Measurements from ENCODE around the gene BTBD17.

Gene BTBD17

DNA sequence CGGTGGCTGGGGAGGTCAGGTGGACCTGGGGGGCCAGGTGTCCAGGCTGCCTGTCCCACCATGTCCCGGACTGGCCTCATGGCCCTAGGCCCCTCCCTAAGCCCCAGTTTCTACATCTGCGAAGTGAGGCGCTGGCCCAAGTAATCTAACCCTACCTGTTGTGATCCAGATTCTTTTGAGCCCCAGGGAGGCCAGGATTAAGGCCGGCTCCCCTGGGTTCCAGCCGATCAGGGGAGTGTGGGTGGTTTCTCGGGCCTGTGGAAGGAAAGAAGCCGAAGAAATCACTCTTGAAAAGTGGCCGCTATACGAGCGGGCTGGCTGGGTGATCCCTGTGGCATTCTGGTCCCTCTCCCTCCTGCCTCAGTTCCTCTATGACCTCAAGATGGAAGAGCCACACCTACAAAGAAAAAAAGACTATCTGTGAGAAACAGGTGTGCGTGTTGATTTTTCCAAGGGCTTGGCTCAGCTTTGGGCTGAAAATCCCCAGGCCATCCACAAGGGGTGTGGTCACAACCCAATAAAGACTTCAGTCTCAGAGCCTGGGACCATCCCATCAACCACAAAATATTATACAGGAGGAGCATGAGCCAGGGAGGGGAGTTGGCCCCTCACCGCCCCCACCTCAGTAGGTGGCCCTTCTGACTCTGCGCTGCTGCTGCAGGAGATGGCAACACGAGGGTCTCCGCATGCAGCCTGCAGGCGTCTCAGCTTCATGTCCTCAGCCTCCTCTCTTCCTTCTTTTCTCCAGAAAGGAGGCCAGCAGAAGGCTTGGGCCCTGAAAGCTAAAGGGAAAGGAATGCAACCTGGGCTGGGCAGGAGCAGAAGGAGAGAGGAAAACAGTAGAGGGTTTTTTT is 25.9 kb upstream of the BTBD17 start:
- no peak for DNase-seq (ENCODE audit: low read depth in 2 of 2, low spot score in 1 of 2)

DNA sequence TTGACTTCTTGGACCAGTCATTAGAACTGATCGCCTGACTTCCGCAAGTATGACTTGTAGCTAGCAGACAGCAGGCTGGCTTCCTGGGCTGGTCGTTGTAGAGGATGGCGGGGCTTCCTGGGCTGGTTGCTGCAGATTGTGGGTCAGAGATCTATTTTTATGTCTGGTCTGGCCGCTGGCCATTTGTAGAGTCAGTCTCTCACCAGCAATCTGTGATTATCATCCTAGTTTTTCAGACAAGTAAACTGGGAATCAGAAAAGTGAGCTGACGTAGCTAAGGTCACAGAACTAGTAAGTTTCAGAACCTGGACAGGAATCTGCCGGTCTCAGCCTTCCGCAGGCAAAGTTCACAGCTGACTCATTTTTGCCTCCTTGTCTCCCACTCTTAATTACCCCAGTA is 24.7 kb upstream of the BTBD17 start:
- no peak for DNase-seq (ENCODE audit: low read depth in 2 of 2, low spot score in 1 of 2)

DNA sequence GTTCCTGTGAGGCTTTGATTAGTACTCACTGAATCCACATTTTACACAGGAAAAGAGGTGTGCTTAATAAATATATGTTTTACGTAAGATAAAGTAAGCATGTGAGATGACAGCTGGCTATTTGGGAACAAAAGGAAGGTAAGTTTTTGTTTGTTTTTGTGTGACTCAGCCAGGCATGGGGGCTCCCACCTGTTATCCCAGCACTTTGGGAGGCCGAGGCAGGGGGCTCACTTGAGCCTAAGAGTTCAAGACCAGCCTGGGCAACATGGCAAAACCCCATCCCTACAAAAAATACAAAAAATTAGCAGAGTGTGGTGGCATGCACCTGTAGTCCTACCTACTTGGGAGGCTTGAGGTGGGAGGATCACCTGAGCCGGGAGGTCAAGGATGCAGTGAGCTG is 23.5 kb upstream of the BTBD17 start:
- DNase-seq (ENCODE audit: low read depth in 2 of 2, low spot score in 1 of 2), result no peak

DNA sequence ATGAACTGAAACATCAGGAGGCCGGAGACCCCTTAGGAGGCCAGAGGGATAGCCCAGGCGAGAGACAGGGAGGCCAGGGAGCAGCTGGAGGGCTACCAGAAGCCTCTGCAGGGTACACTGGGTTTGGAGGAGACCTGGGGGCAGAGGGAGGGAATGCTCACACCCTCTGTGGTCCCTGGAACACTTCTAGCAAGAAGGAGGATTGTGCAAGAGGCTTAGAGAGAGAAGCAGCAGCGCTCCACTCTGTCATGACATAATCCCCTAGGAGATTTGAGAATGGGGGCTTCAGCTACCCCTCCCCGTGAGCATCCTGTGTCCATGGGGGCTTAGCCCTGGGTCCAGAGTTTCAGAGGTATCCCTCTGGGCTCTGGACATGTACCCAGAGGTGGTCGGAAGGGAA is 21.5 kb upstream of the BTBD17 start:
- no peak for DNase-seq (ENCODE audit: low read depth in 2 of 2, low spot score in 1 of 2)

DNA sequence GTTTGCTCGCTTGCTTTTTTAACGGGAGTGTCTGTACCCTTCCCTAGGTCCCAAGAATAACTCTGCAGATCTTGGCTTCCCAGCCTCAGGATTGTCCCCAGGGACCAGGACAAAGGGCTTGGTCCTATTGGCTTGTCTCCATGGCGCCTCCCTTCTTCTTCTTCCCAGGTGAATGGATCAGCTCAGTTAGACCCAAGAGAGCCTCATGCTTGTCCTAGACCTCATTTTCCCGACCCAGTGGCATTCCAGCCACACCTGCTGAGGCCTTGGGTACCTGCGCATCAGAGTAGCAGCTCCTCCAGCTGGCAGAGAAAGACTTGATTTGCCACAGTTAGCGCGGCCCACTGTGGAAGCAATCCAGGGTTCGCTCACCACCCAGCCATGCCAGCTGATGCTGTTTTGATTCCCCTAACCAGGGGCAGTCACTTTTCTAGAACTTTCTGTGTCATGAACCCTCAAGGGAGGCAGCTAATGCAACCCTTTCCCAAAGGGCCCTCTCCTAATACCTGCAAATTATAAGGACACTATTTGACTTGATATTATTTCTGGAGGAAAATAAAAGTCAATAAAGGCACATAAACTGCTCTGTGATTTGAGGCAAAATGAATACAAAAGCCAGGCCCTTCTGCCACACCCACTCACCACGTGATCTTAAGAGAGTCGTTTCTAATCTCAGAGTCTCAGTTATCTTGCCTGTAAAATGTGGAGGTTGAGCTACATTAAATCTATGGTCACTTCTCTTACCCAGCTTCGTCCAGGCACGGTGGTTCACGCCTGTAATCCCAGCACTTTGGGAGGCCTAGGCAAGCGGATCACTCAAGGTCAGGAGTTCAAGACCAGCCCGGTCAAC is 19.5 kb upstream of the BTBD17 start:
- DNase-seq (ENCODE audit: low read depth in 2 of 2, low spot score in 1 of 2), result no peak

DNA sequence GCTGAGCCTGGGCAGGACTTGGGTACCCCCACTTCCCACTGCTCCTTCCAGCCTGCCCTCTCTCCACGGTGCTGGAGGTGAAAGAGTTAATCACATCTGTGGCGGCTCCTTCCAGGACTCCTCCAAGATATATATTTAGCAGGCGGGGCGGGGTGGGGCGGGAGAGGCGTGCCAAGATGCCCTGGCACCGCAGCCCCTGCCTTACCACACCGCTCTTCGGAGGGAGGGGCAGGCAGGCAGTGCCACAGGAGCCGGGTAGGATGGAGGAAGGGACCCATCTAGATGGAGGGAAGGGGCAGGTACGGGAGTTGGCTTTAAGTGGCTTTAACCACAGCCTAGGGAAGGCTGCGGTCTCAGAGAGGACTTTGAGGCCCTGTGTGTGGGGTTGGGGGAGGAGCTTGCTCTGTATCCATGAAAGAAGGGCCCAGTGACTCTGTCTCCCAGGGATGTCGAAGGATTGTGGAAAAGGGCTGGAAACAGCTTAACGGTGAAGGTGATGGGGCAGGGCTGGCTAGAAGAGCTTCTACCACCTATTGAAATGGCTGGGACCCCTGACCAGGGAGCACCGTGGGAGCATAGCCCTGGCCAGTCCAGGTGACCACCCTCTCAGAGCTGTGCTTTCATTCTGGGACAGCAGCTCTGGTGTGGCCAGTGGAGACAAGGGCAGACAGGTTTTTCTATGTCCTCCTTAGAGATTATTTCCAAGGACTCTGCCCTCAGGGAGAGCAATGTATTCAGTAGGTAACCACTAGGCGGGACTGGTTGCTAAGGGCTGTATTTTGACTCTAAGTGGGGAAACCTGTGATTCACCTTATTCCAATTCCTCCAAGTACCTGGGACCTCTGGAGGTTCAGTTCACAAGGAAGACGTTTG is 18.7 kb upstream of the BTBD17 start:
- DNase-seq (ENCODE audit: low read depth in 2 of 2, low spot score in 1 of 2), result no peak

DNA sequence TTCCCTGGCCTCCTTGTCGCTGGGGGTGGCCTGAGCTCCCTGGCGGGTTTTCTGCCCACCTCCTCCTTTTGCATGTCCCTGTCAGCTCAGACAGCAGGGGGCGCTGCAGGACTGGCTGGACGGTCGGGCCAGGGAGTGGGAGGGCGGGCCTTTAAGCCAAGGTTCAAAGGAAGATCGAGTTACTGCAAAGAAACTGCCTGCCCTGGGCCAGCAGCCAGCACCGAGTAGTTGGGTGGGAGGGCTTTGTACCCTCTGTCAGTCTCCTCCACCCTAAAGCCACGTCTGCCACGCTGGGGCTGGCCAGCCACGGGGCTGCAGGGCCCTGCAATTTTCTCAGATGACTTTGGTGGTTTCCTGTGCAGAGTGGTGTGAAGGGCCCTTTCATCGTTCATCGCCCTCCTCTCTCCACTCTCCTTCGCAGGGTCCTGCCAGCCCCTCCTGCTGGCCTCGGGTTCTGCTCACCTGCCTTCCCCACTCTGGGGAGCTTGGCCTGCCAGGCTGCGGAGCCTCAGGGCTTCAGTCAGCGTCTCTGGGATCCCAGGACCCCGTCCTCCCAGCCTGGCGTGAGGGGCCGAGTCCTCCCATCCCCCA is 17.9 kb upstream of the BTBD17 start:
- DNase-seq (ENCODE audit: low read depth in 2 of 2, low spot score in 1 of 2), result peak; percentile 72 to 93

DNA sequence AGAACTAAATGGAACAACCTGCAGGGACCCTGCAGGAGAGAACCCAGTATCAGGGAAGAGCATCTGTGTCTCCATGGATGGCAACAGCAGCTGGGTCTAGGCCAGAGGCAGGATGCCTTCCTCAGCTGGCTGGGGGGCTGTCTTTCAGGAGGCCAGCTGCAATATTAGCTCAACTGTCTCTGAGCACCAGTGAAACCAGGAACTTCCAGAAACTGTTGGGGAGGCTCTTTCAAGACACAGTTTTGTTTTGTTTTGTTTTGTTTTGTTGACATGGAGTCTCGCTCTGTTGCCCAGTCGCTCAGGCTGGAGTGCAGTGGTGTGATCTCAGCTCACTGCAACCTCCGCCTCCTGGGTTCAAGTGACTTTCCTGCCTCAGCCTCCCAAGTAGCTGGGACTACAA is 13.2 kb upstream of the BTBD17 start:
- no peak for DNase-seq (ENCODE audit: low read depth in 2 of 2, low spot score in 1 of 2)

DNA sequence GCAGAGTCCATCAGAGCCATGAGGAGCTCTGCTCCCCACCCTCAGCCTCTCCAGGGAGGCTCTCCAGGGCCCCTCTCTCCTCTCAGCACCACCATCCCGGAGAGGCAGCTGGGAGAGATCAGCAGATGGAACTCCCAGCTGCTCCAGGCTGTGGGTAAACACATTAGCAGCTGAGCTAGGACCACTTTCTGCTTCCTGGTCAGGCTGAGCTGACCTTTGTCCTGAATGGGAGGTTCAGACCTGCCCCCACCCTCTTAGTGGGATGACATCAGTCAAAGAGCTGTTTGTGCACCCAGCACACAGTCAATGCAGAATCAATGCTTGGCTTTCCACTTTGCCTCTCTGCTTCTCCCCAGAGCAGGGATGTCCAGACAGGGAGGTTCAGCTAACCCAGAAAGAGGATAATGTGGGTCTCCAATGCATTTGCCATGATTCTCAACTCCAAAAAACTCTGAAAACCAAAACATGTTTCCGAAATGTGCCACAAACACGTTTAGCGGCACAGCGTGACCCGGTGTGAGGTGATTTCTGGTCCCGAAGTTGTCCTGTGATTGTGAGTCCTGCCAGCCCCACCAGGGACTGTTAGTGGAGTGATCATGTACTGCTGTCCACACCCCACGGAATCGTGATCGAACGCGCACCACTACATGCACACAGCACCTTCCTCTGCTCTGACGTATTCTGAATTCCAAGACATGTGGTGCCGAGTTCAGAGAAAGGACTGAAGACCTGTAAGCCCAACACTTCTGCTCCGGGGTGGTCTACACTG is 12.4 kb upstream of the BTBD17 start:
- DNase-seq (ENCODE audit: low read depth in 2 of 2, low spot score in 1 of 2), result no peak

DNA sequence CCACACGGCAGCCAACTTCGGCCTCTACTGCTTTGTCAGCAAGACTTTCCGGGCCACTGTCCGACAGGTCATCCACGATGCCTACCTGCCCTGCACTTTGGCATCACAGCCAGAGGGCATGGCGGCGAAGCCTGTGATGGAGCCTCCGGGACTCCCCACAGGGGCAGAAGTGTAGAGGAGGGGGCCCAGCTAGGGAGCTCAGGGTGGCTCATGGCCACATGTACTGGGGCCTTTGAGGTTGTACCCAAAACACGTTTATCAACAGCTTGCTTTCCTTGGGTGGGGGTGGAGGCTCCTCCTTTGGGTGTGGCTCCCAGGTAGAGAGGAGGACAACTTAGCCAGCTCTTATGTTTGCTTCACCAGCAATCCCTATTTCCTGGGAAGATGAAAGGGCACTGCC is 10.8 kb upstream of the BTBD17 start:
- DNase-seq (ENCODE audit: low read depth in 2 of 2, low spot score in 1 of 2), result no peak

DNA sequence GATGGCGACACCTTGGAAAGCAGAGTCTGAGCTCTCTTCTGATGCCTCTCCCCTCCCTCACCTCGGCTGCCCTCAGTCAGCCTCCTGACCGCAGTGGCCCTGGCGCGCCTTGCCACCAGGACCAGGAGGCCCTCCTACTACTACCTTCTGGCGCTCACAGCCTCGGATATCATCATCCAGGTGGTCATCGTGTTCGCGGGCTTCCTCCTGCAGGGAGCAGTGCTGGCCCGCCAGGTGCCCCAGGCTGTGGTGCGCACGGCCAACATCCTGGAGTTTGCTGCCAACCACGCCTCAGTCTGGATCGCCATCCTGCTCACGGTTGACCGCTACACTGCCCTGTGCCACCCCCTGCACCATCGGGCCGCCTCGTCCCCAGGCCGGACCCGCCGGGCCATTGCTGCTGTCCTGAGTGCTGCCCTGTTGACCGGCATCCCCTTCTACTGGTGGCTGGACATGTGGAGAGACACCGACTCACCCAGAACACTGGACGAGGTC is 10.0 kb upstream of the BTBD17 start:
- no peak for DNase-seq (ENCODE audit: low read depth in 2 of 2, low spot score in 1 of 2)

DNA sequence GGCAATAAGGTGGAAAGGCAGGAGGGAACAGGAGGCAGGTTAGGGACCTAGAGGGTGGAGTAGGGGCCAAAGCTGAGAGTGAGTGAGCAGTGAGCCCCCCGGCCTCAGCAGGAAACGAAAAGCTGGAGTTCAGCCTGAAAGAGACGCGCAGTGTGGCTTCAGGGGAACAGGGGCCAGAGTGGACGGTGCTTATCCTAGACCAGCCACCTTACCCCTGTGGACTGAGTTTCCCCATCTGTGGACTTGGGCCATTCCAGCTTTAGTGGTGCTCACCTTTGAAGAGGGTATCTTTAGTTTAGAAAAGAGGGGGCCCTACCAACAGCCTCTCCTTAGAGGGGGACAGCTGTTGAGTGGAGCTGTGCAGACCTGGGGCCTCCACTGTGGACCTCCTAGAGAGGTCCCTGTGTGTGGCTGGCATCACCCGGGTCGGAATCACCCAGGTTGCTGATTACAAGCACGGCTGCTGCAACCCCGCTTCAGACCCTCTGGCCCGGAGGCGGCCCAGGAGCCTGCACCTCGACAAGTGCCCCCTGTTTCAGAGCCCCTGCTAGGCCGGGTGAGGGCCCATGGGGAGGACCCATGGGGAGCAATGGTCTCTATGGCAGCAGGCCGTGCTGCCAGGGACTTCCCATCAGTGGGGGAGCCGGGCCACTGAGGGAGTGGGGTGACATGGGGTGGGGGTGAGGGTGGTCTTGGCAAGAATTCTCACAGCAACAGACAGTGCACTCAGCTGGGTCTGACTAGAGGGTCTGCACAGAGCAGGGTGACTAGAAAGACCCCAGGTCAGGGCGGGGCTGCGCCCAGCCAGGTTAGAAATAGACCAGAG is 8.2 kb upstream of the BTBD17 start:
- no peak for DNase-seq (ENCODE audit: low read depth in 2 of 2, low spot score in 1 of 2)

DNA sequence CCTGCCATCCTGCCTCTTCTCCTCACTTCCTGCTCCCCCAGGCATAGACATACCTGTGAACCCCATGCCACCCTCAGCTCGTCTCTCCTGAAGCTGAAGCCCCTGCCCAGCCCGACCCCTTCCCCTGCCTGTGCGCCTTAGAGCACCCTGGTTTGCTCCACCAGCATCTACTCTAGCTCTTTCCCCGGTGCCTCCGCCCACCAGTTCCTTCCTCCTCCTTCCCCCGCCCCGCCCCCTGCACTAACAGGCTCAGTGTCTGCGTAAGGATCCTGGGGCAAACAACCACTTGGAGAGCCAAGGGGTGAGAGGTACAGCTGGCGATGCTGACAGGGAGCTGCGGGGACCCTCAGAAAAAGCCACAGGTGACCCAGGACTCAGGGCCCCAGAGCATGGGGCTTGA is 7.6 kb upstream of the BTBD17 start:
- DNase-seq (ENCODE audit: low read depth in 2 of 2, low spot score in 1 of 2), result peak; percentile 41 to 61

DNA sequence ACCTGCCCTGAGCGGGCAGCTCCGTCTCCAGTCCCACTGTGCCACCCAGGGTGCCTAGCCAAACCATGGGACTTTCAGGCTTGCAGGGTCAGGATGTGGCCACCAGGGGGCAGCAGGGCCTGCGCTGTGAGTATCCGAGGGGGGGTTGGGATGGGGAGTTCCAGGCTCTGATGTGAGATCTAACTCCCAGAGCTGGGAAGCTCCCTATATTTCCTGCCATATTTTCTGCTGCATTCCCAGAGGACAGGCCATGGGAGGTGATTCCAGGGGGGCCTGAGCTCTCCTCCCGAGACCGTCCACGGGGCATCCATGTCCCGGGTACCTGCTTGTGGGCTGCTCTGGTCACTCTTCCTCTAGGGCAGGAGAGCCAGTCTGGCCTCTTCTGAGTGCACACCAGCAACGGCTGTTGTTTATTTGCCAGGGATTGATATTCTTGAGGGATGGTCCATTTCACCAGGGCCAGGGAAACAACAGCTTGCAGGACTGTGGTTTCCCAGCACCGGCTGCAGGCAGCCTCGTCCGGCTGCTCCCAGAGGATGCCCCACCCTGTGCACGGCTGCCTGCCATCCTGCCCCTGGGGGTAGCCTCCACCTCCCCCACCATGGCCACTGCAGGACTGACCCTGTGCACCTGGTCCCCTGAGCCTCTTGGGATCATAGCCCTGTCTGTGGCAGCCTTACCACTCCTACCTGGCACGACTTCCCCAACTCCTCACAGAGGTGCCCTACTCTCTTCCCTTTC is 6.8 kb upstream of the BTBD17 start:
- DNase-seq (ENCODE audit: low read depth in 2 of 2, low spot score in 1 of 2), result peak; percentile 40 to 55

DNA sequence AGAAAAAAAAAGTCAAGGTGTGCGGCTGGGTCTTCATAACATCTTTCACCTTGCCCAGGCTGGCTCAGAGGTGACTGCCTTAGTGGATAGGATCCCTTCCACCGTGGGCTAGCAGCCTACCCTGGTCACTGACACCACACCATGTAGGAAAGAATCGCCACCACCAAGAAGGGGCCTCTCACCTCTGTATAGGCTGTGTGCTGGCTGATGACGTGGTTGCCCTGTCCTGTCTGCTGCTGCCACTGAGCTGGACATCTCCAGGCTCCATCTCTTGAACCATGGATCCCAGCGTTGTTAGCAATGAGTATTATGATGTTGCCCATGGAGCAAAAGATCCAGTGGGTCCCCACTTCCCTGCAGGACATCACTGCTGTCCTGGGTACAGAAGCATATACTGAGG is 5.5 kb upstream of the BTBD17 start, which contains the start of gene GPR142:
GPR142 (plus strand) TSS at position 301 of the 400 bp plus-strand sequence. CDS start 2,035 bp downstream, outside the sequence.
- no peak for DNase-seq (ENCODE audit: low read depth in 2 of 2, low spot score in 1 of 2)

DNA sequence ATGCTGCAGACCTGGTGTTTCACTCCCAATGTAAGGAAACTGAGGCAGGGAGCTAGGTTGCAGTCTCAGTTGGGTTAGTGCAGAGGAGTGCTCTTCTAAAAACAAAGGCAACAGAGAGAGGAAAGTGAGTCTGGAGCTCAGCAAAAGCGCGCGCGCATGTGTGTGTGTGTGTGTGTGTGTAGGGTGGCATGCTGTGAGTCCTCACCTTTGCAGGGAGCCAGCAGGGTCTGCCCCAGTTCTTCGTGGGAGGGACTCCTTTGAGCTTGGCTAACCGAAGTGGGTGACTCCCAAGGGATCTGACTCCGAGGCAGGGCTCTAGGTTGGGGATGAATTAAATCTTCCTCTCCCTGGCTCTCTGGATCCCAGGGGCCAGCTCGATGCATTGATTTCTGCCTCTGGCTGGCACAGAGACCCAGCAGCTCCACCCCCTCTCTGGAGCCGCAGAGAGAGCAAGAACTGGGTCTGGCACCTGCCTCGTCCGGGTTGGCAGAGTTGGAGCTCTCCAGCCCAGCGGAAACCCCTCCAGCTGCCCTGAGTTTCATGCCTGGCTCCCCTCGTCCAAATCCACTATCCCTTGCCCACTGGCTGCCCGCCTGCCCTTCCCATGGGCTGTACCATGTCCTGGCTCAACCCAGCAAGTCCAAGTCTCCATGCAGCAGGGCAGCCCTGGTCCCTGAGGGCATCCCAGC is 1.3 kb upstream of the BTBD17 start:
- DNase-seq (ENCODE audit: low read depth in 2 of 2, low spot score in 1 of 2), result no peak

DNA sequence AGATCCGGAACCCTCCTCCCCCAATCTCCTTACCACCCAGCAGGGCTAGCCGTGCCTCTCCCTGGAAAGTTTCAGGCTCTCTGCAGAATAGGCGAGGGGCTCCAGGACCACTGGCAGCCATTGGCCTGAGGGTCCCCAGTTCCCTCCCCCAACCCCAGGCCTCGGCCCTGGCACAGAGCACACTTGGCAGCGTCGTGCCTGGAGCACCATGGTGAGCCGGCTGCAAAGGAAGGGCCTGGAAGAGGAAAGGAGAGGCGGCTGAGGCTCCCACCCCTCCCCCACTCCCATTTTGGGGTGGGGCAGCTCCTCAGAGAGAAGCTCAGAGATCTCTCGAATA is 369 bp upstream of the BTBD17 start:
- no peak for DNase-seq (ENCODE audit: low read depth in 2 of 2, low spot score in 1 of 2)

DNA sequence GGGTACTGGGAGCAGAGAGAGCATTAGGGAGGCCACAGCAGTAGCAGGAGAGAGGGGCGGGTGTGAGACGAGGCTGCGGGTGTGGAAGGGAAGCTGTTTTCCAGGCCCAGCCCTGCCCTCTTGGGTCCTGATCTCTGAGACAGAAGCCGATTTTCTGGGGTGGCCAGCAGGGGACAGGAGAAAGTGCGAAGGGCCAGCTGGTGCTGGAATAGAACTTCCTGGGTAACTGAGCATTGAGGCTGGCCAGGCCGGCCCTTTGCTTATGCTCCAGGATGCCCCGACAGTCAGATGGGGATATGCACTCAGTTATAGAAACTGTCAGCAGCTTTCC is 804 bp downstream of the BTBD17 start:
- no peak for DNase-seq (ENCODE audit: low read depth in 2 of 2, low spot score in 1 of 2)
